GM19025 (cell line): ENCODE data around the gene AIF1L.

Experiments
- ATAC-seq: cut with Tn5 transposase; IDR thresholded peaks from one replicate; pipeline ENCODE4 v1.9.1; 2021; ENCODE audit warnings: mild to moderate bottlenecking, low read depth, moderate library complexity; ENCODE audit not compliant: unreplicated experiment

The AIF1L gene

DNA sequence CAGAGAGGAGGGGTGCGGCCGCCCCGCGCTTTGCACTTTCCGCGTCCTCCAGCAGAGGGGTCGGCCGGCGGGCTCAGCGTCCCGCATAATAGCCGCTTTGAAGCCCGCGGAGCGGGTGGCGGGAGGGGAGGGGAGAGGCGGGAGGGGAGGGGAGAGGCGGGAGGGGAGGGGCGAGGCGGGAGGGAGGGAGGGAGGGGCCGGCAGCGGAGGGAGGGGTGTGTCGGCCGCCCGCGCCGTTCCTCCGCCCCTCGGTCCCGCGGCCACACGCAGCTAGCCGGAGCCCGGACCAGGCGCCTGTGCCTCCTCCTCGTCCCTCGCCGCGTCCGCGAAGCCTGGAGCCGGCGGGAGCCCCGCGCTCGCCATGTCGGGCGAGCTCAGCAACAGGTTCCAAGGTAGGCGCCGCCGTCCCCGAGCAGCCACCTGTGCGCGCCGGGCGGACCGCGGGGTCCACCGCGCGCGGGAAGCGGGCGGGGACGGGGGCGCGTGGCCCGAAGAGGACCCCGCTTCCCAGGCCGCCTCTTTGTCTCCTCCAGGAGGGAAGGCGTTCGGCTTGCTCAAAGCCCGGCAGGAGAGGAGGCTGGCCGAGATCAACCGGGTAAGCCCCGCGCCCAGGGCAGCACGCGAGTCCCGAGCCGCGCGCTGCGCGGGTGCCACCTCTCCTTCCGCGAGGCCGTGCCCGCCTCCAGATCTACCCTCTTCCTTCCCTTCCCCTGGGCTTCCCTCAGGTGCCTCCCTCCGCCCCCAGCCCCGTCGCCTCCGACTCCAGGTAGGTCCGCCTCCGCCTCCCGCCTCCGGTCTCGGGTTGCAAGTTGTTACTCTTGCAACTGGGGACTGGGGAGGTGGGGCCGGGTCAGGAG is at the start of gene AIF1L:
AIF1L (plus strand) TSS at position 263 of the 857 bp plus-strand sequence; CDS start at position 362, 99 bp downstream.
- no peak for ATAC-seq

DNA sequence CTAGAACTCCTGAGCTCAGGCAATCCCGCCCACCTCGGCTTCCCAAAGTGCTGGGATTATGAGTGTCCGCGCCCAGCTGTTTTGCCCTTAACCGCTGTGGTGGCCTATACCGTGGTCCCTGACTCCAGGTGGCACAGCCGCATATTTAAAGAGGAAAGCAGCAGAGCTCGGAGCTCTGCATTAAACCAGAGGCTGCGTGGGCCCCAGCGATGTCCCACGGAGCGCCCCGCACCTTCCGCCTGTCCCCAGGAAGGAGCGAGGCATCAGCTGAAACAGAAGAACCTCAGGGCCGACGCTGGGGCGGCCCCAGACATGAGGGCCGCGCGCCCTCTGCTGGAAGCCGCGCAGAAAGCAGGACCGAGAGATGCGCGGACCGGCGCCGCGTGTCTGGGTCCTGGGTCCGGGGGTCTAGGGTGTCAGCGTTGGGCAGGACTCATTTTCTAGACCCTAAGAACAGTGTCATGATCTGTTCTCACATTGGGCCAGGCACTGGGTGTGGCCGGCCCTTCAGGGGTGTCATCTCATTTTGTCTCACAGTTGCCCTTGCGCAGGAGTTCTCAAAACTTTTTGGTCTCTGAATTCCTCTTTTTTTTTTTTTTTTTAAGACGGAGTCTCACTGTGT is 49.6 kb upstream of the AIF1L start:
- no peak for ATAC-seq

DNA sequence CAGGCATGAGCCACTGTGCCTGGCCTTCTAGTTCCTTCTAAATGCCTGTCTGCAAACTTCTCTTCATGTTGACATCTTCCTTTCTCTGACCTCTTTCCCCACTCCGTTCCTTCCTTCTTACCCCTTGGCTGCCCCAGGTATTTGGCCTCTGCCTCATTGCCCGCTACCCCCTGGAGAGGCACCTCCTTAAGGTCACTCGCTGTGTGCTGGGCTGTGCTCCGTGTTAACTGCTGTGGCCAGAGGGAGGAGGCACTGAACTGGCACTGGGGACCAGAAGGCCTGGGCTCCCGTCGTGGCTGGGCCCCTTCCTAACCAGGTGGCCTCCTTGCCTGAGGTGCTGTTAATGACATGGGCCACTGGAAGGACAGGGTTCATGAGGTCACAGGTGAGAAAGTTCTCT is 48.0 kb upstream of the AIF1L start:
- ATAC-seq: no peak

DNA sequence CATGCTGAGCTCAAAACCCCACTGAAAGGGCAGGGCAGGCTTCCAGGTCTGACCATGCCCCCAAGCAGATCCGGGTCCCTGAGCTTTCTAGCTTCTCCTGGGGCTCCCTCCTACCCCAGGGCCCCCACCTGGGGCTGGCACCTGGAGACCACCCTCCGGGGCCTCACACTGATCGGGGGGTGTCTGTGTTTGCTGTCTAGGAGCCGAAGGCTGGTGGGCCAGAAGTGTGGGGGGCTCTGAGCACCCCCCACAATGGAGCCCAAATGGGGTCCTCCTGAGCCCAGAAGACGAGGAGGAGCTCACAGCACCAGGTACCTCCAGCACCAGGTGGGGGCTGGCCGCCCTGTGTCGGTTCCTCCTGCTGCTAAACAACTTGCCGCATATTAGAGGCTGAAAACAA is 47.5 kb upstream of the AIF1L start:
- no peak for ATAC-seq

DNA sequence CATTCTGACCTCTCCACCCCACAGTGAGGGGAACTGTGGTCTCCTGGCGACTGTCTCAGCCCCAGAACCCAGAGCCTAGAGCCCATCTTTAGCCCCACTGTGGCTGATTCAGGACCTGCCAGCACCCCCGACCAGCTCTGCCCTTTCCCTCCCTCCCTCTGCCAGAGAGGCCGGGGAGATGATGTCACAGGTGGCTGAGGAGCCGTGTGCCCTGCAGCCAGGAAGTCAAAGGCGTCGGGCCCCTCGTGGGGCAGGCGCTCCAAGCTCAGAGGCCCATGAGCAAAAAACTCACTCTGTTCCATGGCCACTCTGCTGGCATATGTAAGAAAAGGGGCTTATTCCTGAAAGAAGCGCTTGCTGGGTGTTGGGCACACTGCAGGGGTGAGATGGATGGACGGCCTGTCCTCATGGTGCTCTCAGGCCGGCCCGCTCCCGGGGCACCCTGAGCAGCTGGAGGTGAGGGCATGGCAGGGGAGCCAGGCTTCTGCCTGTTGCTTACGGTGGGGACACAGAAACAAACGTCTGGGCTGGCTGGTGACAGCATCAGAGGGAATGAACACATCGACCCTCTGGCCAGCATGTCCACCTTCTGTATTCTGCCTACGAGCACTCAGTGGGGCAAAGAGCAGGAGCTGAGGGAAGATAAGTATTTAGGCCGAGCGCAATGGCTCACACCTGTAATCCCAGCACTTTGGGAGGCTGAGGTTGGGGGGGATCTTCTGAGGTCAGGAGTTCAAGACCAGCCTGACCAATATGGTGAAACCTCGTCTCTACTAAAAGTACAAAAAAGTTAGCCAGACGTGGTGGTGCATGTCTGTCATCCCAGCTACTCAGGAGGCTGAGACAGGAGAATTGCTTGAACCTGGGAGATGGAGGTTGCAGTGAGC is 46.3 kb upstream of the AIF1L start:
- no peak for ATAC-seq

DNA sequence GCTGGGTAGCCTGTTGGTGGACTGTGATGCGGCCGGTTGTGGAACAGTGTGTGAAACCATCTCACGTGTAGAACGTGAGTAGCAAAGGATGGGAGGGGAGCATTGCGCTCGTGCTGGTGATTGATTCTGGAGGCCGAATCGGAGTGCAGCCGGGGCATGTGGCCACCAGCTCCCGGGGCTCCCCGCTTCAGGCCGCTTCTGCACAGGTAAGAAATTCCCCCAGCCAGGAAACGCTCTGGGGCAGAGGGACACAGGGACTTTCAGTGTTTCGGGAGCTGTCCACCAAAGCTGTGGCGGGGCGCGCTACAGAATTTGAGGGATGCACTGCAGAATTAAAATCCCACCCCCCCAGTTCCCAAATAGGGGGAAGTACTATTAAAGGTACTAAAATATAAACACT is 45.5 kb upstream of the AIF1L start:
- ATAC-seq: no peak

DNA sequence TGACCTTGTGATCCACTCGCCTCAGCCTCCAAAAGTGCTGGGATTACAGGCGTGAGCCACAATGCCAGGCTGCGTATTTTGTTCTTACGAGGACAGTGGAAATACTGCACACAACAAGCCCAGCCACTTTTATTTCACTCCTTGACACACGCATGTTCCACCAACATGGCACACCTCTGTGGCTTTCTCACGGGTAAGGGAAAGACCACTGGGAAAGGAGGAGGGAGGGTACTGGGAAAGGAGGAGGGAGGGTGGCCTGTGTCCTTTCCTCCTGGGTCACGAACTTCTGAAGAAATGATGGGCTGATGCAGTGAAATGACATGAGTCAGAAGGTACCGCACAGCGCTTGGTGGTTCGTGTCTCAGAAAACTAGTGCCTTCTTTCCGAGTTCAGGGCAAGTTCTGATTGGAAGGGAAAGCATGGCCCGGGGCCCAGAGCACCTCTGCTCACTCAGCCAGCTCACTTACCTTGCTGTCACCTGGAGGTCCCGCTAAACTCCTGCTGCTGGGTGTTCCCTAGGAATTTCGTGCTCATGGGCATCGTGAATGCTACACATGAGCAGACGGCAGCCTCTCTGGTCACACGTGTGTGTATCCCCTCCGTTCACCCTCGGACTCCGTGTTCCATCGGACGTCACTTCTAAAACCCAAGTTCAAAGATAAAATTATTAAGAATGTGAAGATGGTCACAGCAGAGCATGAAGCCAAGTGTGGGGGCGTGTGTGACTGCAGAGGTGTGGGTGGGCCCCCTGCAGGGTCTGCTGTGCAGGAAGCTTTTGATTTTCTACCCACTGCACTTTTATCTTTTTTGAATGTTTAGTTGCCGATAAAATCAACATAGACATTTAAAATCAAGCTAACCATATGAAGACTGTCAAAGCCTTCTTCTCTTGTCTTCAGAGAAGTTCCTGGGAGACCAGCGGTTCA is 44.5 kb upstream of the AIF1L start:
- ATAC-seq: no peak

DNA sequence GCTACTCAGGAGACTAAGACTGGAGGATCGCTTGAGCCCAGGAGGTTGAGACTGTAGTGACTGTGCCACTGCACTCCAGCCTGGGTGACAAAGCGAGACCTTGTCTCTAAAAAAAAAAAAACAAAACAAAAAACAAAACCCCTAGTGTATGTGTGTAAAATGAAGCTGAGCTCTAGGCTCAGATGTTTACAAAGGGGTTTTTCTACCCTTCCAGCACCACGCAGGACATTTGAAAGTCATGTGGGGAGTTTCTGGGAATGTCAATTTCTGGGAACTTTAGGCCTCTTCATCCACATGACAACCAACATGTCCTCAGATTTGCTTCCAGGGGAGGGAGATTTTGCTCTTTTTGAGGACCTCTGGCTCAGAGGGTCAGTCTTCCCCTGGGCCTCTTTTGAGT is 42.4 kb upstream of the AIF1L start:
- ATAC-seq: no peak

DNA sequence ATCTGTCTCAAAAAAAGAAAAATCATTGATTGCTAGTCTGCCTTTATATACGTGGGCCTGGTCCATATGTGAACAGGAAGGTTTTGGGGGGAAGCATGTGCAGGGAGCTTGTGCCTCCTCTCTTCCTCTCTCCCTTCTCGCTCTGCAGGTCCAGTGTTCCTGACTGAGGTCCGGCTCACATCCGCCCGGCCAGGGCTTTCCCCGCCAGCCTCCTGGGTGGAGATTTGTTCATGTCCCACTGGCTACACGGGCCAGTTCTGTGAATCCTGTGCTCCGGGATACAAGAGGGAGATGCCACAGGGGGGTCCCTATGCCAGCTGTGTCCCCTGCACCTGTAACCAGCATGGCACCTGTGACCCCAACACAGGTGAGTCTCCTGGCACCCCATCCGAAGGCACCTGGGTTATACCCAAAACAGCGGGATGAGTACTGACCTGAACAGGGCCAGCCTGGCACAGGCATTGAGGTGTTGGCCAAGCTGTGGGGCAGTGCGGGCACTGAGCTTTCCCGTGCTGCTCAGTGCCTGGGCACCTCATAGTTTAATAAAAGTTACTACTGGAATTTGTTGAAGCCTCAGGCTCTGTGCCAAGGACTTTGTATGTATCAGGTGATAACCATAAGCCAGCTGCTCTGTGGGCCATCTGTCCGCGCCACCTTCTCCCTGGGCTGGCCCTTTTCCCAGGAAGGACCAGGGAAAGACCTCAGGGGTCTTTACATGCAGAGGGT is 39.4 kb upstream of the AIF1L start:
- no peak for ATAC-seq

DNA sequence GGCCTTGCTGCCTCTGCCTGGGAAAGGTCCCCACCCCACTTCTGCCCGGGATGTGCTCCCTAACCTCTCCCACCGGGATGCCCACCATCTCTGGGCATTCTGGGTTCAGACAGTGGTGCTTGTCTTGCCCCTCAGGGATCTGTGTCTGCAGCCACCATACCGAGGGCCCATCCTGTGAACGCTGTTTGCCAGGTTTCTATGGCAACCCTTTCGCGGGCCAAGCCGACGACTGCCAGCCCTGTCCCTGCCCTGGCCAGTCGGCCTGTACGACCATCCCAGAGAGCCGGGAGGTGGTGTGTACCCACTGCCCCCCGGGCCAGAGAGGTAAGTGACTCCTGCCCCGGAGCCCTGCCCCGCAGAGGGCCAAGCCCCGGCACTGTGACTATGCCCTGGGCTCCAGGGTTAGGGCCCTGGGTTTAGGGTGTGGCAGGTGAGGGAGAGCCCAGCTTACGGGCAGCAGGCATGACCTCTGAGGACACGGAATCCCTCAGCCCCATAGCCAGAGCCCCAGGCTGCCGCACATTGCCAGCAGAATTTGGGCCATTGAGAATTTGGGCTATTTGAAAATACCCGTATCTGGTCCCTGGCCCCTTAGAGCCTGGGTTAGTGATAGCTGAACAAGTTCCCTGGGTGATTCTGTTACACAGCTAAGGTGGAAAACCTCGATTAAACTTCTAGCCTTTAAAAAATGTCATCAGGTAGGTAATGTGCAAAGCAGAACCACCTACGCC is 35.3 kb upstream of the AIF1L start:
- no peak for ATAC-seq

DNA sequence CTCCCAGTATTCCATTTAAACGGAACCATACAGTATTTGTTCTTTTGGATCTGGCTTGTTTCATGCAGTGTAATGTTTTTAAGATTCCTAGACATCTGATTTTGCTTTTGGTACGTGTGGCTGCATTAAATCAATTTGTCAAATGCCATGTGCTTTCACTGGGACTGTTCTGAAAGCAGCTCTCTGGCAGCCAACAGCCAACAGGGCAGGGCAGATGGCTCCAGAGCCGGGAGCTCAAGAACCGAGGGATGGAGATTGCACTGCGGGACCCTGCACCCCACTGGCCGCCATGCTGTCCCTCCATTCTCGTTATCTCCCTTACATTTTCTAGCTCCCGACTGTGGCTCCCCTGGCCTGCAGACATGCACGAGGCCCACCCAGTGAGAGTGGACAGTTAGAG is 33.4 kb upstream of the AIF1L start:
- ATAC-seq: no peak

DNA sequence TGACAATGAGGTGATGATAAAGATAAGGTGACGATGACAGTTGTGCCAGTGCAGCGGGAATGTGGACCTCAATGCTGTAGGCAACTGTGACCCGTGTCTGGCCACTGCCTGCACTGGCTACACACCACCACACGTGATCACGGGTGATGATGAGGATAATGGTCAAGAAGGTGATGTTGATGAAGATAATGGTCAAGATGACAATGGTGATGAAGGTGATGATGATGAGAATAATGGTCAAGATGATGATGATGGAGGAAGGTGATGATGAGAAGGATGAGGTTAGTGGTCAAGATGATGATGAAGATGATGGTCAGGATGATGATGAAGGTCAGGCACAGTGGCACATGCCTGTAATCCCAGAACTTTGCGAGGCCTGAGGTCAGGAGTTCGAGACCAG is 30.7 kb upstream of the AIF1L start:
- ATAC-seq: no peak

DNA sequence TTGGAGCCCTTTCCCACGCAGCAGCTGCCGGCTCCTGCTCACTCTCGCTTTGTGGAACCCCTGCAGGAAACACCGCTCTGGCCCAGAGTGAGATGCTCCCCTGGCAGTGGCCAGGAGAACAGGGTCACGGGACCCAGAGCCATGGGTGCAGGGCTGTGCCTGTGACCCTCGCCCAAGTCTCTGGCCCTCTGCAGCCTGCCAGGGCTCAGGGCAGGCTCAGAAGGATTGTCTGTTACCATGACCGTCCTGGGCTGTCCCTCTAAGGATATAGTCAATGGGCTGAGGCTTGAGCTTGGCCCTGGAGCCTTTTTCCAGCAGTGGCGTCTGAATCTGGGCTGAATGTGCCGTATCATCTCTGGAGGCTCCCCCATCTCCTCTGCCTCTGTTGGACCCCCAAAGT is 28.7 kb upstream of the AIF1L start:
- no peak for ATAC-seq

DNA sequence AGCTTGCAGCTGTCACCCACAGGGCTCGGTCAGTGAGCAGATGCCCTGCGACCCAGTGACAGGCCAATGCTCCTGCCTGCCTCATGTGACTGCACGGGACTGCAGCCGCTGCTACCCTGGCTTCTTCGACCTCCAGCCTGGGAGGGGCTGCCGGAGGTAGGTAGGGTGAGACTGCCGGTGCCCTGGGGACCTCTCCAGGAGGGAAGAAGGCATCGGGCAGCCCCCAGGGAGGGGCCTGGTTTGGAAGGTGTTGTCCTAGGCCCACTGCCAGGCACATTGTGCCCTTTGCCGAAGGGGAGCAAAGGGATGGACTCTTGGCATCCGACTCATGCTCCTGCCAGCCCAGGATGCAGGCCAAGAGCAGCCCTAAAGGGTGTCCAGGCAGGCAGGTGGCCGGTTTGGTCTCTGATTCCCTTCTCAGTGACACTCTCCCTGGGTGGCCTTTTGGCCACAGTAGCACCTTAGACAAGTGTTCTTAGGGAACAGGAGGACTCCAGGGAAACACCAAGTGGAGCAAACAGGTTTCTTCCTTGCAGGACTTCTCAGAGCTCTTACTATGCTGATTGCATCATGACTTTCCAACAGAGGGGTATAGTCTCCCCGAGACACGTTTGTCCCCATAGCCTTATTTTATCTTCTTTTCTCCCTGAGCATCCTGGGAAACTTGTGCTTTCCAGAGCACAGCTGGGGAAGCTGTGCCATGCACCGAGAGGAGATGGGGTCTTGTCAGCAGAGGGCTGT is 28.1 kb upstream of the AIF1L start:
- ATAC-seq: no peak

DNA sequence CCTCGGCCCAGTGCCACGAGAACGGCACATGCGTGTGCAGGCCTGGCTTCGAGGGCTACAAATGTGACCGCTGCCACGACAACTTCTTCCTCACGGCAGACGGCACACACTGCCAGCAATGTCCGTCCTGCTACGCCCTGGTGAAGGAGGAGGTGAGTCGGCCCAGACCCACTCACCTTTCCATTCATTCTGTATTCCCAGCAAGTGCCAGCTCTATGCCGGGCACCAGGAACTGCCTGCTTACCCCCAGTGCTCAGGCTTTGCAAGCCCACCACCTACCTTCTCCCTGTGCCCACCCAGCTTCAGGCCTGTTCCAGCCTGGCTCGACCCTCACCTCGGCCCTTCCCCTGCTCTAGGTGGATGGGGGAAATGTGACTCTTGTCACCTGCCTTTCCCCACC is 26.6 kb upstream of the AIF1L start:
- ATAC-seq: no peak

DNA sequence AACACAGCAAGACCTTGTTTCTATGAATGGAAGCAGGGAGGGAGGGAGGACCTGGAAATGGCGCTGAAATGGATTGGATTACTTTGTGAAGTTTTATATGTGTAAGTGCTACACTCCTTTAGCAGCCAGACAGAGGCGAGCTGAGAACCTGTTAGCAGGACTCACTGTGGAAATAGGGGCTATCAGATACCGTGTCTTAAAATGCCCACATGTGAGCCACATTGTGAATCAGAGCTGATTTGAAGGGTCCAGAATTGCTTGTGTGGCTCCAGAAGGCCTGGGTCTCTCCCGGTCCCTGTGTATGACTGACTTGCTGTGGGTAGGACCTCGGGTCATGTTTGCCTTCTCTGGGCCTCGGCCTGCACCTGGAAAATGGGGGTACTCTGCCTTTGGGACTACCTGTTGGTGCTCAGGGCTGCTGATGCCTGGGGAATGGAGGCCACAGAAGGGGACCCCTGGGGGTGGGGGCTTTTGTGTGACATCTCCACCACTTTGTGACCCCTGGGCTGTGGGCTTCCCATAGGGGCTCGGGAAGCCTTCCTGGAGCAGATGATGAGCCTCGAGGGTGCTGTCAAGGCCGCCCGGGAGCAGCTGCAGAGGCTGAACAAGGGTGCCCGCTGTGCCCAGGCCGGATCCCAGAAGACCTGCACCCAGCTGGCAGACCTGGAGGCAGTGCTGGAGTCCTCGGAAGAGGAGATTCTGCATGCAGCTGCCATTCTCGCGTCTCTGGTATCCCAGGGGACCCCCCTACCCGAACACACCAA is 24.0 kb upstream of the AIF1L start:
- ATAC-seq: no peak

DNA sequence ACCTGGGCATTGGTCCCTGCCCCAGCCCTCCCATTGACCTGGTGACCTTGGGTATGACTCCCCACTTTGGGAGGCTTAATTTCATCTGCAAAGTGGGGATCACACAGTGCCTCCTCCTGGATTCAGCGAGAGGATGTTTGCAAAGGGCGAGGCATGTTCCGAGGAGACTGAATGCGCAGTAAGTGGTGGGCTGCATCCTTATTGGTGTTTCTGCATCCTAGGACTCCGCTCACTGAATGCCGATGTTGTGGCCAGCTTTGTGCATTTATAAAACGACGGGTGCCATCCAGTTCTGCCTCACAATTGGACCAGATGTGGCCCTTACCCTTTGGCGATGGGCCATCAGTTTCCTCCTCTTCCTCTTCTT is 23.5 kb upstream of the AIF1L start:
- ATAC-seq: no peak
